Tibial artery (tissue), 4 donors: ENCODE data around the gene ZNF467.

Source experiments
- DNase-seq, 2 donors: peaks; one replicate each; pipeline ENCODE4 v3.0.0-alpha.2; 2019
- H3K27ac ChIP-seq, 2 donors: fragments of 200-600 bp; sonication (generic) in 1 of 2; 1 replicate in 1 of 2; 2 replicates in 1 of 2; pipeline ENCODE4 v1.5.1; 2018 to 2019; ENCODE audit warnings: mild to moderate bottlenecking in 1 of 2
- H3K27me3 ChIP-seq, 2 donors: fragments of 200-600 bp; sonication (generic) in 1 of 2; one replicate each; pipeline versions ENCODE4 v1.5.1 to v1.6.0; 2016 to 2019
- H3K36me3 ChIP-seq, 3 donors: fragments of 200-600 bp; sonication (generic) in 2 of 3; one replicate each; pipeline ENCODE4 v1.5.1; 2016 to 2019; ENCODE audit warnings: mild to moderate bottlenecking in 2 of 3
- H3K4me1 ChIP-seq, 4 donors: fragments of 200-600 bp; sonication (generic) in 2 of 4; 1 replicate in 3 of 4; 2 replicates in 1 of 4; pipeline ENCODE4 v1.5.1; 2016 to 2019
- H3K4me3 ChIP-seq, 2 donors: fragments of 200-600 bp; sonication (generic) in 1 of 2; 1 replicate in 1 of 2; 2 replicates in 1 of 2; pipeline ENCODE4 v1.5.1; 2018 to 2019; ENCODE audit warnings: mild to moderate bottlenecking in 2 of 2
- H3K9me3 ChIP-seq, 3 donors: fragments of 200-600 bp; sonication (generic) in 1 of 3; one replicate each; pipeline ENCODE4 v1.5.1; 2016 to 2019
- CTCF ChIP-seq, 2 experiments: fragments of 200-600 bp in 1 of 2; fragments of 450-650 bp in 1 of 2; IDR thresholded peaks; one replicate each; pipeline ENCODE4 v1.5.1; 2017 to 2019; ENCODE audit warnings: antibody characterized with exemption in 2 of 2, mild to moderate bottlenecking in 1 of 2, moderate library complexity in 1 of 2
- intact Hi-C: fragments of 100-400 bp; cut with DNase I; formaldehyde crosslinking; loops from one replicate; pipeline ENCODE4 v1.15.0; 2023; ENCODE audit warnings: low total_unique reads

Gene ZNF467

GRCh38 chr7:149811831-149812490, 38.6 kb upstream of the ZNF467 start:
- H3K9me3 ChIP-seq, result no peaks in the 10 kb centered on the region
- no peaks in the 10 kb centered on the region for H3K4me1 ChIP-seq
- no peak for TF ChIP-seq CTCF (IDR thresholded peaks at IDR 0.05)
- DNase-seq, result no peak
- H3K36me3 ChIP-seq, result no peaks in the 10 kb centered on the region
- H3K27me3 ChIP-seq, result peaks cover 0 to 46% of the 10 kb centered on the region in 2 donors
- intact Hi-C loops, result no loop called here
- no peak overlapping the region for H3K4me3 ChIP-seq
- no peak overlapping the region for H3K27ac ChIP-seq

DNA sequence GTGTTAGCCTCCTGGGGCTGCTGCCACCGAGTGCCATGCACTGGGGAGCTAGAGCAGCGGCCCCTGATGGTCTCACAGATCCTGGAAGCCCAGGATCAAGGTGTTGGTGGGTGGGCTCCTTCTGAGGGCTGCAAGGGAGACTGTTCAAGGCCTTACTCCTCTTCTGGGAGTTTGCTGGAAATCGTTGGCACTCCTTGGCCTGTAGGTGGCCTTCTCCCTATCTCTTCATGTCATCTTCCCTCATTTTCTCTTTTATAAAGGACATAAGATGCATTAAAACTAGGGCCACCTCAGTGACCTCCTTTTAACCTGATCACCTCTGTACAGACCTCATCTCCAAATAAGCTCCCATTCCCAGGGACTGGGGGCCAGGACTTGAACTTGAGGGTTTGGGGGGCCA, 37.8 kb upstream of the ZNF467 start:
- no peaks in the 10 kb centered on the region for H3K9me3 ChIP-seq

GRCh38 chr7:149809215-149809614, 35.8 kb upstream of the ZNF467 start:
- H3K27ac ChIP-seq, result no peak overlapping the region
- intact Hi-C loops, result no loop called here
- H3K4me1 ChIP-seq, result no peaks in the 10 kb centered on the region
- H3K9me3 ChIP-seq, result no peaks in the 10 kb centered on the region
- H3K4me3 ChIP-seq, result no peak overlapping the region
- no peak for TF ChIP-seq CTCF (IDR thresholded peaks at IDR 0.05)
- H3K27me3 ChIP-seq, result peaks cover 0 to 44% of the 10 kb centered on the region in 2 donors
- DNase-seq, result no peak
- no peaks in the 10 kb centered on the region for H3K36me3 ChIP-seq

More for the DNA sequence above, 37.8 kb upstream of the ZNF467 start:
- H3K4me1 ChIP-seq, result no peaks in the 10 kb centered on the region
- no peak for DNase-seq
- no peak for TF ChIP-seq CTCF (IDR thresholded peaks at IDR 0.05)
- intact Hi-C loops, result no loop called here
- no peaks in the 10 kb centered on the region for H3K36me3 ChIP-seq
- no peak overlapping the region for H3K4me3 ChIP-seq
- H3K27ac ChIP-seq, result no peak overlapping the region
- H3K27me3 ChIP-seq, result peaks cover 0 to 51% of the 10 kb centered on the region in 2 donors

- Histone ChIP-seq H3K36me3 (no peaks in the 10 kb centered on the region), H3K4me1 (no peaks in the 10 kb centered on the region), H3K27me3 (peaks cover 0 to 43% of the 10 kb centered on the region in 2 donors), H3K9me3 (no peaks in the 10 kb centered on the region), H3K27ac (no peak overlapping the region), H3K4me3 (no peak overlapping the region)
- intact Hi-C loops, result no loop called here
- TF ChIP-seq CTCF (IDR thresholded peaks at IDR 0.05), result no peak
- no peak for DNase-seq
Measured at GRCh38 chr7:149808311-149808710, 34.9 kb upstream of the ZNF467 start.

- no peak for TF ChIP-seq CTCF (IDR thresholded peaks at IDR 0.05)
- no peak overlapping the region for H3K27ac ChIP-seq
- H3K4me3 ChIP-seq, result no peak overlapping the region
- H3K27me3 ChIP-seq, result peaks cover 0 to 44% of the 10 kb centered on the region in 2 donors
- no peaks in the 10 kb centered on the region for H3K4me1 ChIP-seq
- no peaks in the 10 kb centered on the region for H3K36me3 ChIP-seq
- H3K9me3 ChIP-seq, result no peaks in the 10 kb centered on the region
- intact Hi-C loops, result no loop called here
- no peak for DNase-seq
Measured at GRCh38 chr7:149806726-149807125, 33.3 kb upstream of the ZNF467 start.

DNA sequence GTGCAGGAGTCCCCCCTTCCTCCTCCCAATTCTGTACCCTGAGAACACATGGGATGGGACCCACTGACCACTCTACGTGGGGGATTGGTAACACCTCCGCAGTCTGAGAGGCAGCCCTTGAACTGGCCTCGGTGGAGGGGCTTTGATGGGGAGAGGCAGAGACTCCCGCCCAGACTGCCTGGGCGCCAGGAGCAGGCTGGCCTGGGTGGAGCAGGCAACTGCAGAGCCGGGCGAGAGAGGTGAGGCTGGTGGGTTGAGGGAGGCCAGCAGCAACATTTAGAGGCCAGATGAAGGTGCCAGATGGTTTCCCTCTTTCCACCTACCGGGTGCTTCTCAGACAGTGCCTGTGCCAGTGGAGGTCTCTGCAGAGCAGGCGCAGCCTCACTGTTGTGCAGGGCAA, 30.7 kb upstream of the ZNF467 start:
- Histone ChIP-seq H3K27me3 (peaks cover 0 to 34% of the 10 kb centered on the region in 2 donors), H3K27ac (no peak overlapping the region), H3K9me3 (no peaks in the 10 kb centered on the region), H3K36me3 (no peaks in the 10 kb centered on the region), H3K4me3 (no peak overlapping the region), H3K4me1 (no peaks in the 10 kb centered on the region)
- intact Hi-C loops, result no loop called here
- no peak for TF ChIP-seq CTCF (IDR thresholded peaks at IDR 0.05)
- DNase-seq, result no peak
